Caki2 (cell line): ENCODE results near the gene GNLY. TPM values are rescaled to one million over a fixed set of nuclear protein-coding genes. Genes with fewer than 3 reads are reported as not detected.
"Not testable (repeated sequence)": the region's sequence is repeated elsewhere in the genome, so short reads cannot be mapped to it uniquely, and the experiment has no call there.

Source experiments
- DNase-seq: peaks from one replicate; pipeline ENCODE4 v3.0.0-alpha.2; 2015; ENCODE audit warnings: low read depth
- in situ Hi-C: cut with HindIII; loops from 2 replicates; pipeline ENCODE4 v1.10.0; 2016; ENCODE audit warnings: low sequenced_read_pairs, low pct_unique_long_range_greater_than_20kb, mixed read lengths
- total RNA-seq: library from RNA; depleted of rRNA; stranded (reverse); fragments of >200 nt; shearing (Covaris generic); gene quantifications from 2 replicates; pipeline ENCODE4 v1.2.3, GENCODE V29; 2014; ENCODE audit warnings: low replicate concordance; rRNA removed

Gene GNLY
- total RNA-seq, result not detected in 2 replicates

- DNase-seq, result no peak
- in situ Hi-C loops, result no loop called here
Measured at GRCh38 chr2:85694052-85695025, at the start of gene GNLY. GNLY (plus strand) TSS chr2:85694358; CDS start chr2:85694419, 61 bp downstream.

GRCh38 chr2:85644909-85645308, 49.2 kb upstream of the GNLY start:
- DNase-seq, result no peak
- in situ Hi-C loops, result no loop called here

- in situ Hi-C loops, result no loop called here
Measured at GRCh38 chr2:85646166-85646565, 48.0 kb upstream of the GNLY start.

DNA sequence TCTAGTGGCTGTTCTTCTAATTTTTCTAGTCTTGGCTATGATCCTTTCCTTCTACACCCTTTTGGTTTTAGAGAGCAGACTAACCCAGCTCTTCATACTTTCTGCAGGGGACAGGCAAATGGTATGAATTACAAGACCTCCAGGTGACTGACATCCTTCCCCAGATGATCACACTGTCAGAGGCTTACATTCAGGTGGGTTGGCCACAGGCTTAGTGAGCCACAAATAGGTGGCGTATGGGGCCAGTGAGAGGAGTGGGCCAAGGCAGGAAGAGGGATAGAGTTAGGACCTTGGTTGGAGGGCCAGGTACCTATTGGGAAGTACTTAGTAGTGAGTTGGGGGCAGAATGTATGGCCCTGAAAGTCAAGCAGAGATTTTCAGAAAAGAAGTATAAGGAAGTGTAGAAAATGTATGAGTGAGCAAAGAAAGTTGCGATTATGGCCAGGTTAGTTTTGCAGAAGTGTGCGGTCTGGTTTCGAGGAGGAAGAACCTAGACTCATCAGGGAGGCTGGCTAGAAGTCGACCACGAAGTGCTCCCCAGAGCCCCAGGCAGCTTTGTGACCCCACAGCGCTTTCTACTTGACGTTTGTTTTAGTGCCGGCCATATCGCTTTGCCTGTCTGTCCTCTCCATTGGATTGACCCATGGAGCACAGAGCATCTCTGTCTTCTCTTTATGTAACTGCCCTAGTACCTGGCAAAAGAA, 46.2 kb upstream of the GNLY start:
- DNase-seq, result no peak
- in situ Hi-C loops, result no loop called here

More at GRCh38 chr2:85646166-85646565, 48.0 kb upstream of the GNLY start:
- no peak for DNase-seq

- in situ Hi-C loops, result no loop called here
- DNase-seq, result no peak
Measured at GRCh38 chr2:85648619-85649018, 45.5 kb upstream of the GNLY start.

DNA sequence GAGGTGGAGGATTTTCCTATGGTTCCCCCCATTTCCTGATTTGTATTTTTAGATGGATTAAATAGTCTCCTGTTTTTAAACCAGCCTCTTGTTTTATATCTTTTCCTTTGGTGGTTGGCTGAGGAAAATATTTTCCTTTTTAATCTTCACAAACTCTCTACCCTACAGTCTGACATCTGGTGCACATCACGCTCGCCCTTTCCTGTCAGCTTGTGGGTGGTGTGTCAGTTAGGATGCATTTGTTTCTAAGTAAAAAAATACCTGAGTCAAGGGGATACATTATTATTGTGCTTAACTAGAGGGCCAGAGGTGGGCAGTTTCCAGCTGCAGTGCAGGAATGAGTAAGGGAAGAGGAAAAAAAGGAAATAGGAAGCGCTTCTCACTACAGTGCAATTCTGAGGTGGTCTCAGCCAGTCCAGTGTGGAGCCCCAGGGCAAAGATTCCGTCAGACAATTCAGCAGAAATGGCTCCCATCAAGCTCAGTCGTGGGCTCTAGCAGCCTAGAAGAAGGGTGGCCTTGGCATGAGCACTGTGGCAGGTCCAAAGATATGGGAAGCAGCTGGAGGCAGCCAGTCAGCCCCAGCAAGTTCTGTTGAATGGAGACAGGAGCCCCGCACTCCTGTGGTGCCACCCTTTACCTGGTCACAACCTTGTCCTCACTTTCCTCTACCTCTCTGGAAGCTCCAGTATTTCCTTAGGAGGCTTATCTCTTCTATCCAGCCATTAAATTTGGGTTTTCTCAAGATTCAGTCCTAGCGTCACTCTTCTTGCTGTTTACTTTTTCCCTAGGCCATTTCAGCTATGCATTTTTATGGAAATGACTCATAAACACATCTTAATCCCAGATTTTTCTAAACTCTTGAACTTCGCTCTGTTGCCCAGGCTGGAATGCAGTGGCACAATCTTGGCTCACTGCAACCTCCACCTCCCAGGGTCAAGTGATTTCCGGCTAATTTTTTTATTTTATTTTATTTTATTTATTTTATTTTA, 44.7 kb upstream of the GNLY start:
- in situ Hi-C loops, result no loop called here
- DNase-seq, result no peak

GRCh38 chr2:85650456-85650855, 43.7 kb upstream of the GNLY start:
- DNase-seq, result no peak
- in situ Hi-C loops, result no loop called here

GRCh38 chr2:85651097-85651496, 43.1 kb upstream of the GNLY start:
- in situ Hi-C loops, result no loop called here
- no peak for DNase-seq

GRCh38 chr2:85652056-85652455, 42.1 kb upstream of the GNLY start:
- no peak for DNase-seq
- in situ Hi-C loops, result no loop called here

GRCh38 chr2:85653996-85654395, 40.2 kb upstream of the GNLY start:
- no peak for DNase-seq
- in situ Hi-C loops, result no loop called here

- DNase-seq, result peak; percentile 35
- in situ Hi-C loops, result no loop called here
Measured at GRCh38 chr2:85655961-85656417, 38.2 kb upstream of the GNLY start.

- in situ Hi-C loops, result no loop called here
- no peak for DNase-seq
Measured at GRCh38 chr2:85656468-85656867, 37.7 kb upstream of the GNLY start.

DNA sequence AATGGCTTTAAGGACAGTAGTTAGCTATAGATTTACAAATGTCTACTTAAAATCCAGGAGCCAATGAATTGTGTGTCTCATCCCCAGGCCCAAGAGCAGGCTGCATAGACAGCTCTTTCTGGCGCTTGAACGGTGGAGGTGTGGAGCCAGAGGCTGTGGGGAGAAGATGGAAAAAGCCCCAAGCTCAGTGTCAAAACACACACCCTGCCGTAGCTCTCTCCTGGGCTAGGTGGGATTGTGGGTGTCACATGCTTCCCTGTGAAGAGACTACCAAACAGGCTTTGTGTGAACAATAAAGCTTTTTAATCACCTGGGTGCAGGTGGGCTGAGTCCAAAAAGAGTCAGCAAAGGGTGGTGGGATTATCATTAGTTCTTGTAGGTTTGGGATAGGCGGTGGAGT, 36.8 kb upstream of the GNLY start:
- DNase-seq, in situ Hi-C loops: not testable (repeated sequence)

DNA sequence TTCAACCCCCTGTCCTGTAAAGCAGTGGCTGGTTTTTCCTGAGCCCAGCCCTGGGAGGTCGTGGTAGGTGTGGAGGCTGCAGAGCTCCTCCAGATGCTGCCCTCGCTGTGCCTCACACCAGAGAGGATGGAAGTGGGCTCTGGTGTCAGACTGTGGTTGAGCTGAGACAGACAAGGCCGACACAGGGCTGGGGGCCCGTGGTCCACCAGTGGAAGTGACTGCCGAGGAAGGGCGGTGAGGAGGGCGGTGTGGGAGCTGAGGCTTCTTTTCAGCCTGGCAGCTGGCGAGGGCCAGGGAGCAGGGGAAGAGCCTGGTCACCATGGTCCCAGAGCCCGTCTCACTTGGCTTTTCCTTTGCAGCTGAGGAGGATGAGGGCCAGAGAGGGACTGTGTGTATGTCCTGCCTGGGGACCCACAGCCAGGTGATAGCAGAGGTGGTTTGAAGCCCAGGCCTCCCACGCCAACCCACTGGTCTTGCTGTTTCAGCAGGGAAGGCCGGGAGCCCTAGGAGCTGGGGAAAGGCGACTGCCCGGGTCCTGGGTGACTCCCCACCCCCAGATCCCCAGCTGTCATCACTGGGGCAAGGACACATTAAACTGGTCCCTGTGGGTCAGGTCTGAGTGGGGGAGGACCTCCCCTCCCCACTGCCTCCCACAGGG, 34.7 kb upstream of the GNLY start:
- DNase-seq, result no peak
- in situ Hi-C loops, result no loop called here

- in situ Hi-C loops, result not testable (repeated sequence)
Measured at GRCh38 chr2:85660301-85660700, 33.9 kb upstream of the GNLY start.

GRCh38 chr2:85660725-85661124, 33.4 kb upstream of the GNLY start:
- DNase-seq, result no peak
- in situ Hi-C loops, result no loop called here

More at GRCh38 chr2:85660301-85660700, 33.9 kb upstream of the GNLY start:
- not testable (repeated sequence) for DNase-seq

- in situ Hi-C loops, result no loop called here
- DNase-seq, result no peak
Measured at GRCh38 chr2:85661139-85661858, 32.9 kb upstream of the GNLY start.
